ENCODE measurements around the gene POLR3A.

POLR3A gene

GRCh38 chr10:77943121-77943901 lies 86.0 kb downstream of the POLR3A start:
- peak; percentile 52 for DNase-seq (ENCODE audit: low spot score)

- DNase-seq (ENCODE audit: low spot score), result no peak
These were observed 87.5 kb downstream of the POLR3A start for GRCh38 chr10:77941790-77942189.

GRCh38 chr10:77940627-77941026 lies 88.7 kb downstream of the POLR3A start:
- no peak for DNase-seq (ENCODE audit: low spot score)

GRCh38 chr10:77940225-77940624 lies 89.1 kb downstream of the POLR3A start:
- no peak for DNase-seq (ENCODE audit: low spot score)

DNA sequence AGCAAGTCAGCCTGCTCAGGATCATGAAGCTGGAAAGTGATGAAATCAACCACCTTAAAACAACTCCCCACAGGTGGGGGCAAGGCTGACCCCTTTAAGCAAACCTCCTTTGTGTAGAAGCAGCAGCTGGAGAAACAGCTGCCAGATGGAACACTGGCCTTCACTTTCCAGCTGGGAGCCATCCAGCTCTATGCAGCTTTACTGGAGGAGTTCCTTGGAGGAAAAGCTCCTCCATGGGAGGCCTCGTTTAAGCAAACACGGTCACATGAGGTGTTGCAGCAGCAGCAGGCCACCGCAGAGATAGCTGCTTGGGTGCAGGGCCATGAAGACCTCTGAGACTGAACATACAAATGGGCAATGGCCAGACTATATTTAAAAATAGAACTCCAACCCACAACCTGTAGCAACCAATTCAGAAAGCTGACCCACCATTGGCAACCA lies 89.7 kb downstream of the POLR3A start:
- DNase-seq (ENCODE audit: low spot score), result peak; percentile 56

DNA sequence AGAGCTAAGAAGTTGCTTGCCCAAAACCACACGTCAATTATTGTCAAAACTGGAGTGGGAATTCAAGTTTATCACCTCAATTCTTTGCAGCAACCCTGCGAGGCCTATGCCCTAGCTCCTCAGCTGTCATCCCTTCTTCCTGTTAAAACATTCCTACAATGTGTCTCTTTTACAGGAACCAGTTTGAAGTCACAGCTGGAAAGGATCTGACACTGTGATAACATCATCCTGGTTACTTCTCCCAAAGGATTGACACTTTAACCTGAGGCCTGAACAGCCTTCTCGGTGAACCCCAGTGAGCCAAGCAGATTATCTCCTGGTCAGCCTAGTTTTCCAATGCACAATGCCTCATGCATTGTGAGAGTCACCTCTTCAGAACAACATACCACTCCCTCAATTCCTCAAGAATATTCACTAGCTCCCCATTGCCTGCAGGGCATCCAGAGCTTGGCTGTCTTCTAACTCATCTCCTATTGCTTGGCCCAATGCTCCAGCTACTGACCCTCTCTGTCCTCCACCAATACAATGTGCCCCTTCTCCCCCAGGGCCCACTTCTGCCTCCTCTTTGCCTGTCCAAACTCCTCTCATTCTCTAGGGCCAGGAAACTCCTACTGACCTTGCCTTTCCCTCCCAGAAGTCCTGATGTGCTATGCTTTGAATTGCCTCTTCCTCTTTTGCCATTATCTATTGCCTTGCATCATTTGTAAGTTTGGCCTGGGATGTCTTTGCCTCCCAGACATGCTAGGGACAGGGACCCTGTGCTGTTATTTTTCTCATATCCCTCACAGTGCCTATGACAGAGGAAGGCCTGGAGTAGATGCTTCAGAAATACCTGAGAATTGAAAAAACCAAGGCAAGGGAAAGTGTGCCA lies 92.4 kb downstream of the POLR3A start:
- DNase-seq (ENCODE audit: low spot score), result no peak

GRCh38 chr10:77932016-77932715 lies 97.1 kb downstream of the POLR3A start:
- no peak for DNase-seq (ENCODE audit: low spot score)

- DNase-seq (ENCODE audit: low spot score), result no peak
These were observed 101.7 kb downstream of the POLR3A start for GRCh38 chr10:77927402-77928246.

GRCh38 chr10:77926566-77927401 lies 102.5 kb downstream of the POLR3A start, which contains the start of gene DLG5:
DLG5 (minus strand) TSS chr10:77926755; CDS start chr10:77926520, 235 bp downstream.
- DNase-seq (ENCODE audit: low spot score), result peak; percentile 88

GRCh38 chr10:77925795-77926565 lies 103.3 kb downstream of the POLR3A start:
- DNase-seq (ENCODE audit: low spot score), result peak; percentile 62

DNA sequence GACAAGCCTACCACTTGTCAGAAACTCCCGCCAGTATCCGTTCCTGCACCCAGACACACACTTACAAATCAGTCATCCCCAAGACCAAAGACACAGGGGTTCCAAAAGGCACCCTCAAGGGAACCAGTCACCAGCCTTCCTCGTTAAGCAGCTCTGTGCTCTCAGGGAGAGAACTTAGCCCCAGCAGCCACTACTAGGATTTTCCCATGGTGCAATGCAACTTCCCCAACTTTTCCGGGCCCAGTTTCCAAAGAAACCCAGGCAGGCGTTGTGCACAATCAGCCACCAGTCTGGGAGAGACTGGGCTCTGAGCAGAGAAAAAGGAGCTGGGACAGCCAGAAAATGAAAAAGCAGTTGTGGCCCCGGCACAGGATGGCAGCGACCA lies 103.9 kb downstream of the POLR3A start:
- peak; percentile 75 for DNase-seq (ENCODE audit: low spot score)

- DNase-seq (ENCODE audit: low spot score), result no peak
These were observed 106.6 kb downstream of the POLR3A start for GRCh38 chr10:77922566-77923179.

- no peak for DNase-seq (ENCODE audit: low spot score)
These were observed 107.3 kb downstream of the POLR3A start for GRCh38 chr10:77922055-77922454.

GRCh38 chr10:77921395-77921794 lies 107.9 kb downstream of the POLR3A start:
- no peak for DNase-seq (ENCODE audit: low spot score)

DNA sequence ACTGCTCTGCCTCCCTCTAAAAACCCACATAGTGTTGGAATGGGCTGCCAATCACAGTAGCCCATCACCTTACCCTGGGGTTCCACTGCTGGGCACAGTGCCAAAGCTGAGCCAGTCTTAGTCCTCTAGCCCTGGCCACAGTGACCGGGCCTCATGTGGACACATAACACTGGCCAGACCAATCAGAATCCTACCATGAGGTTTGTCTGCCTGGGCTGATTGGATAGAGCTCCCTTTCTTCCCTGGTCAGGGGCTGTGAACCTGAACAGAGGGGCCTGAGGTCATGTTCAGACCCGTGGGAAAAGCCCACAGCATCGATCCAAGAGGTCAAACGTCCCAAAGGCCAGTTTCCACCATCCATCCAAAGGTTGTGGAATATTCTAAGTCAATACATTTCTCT lies 108.8 kb downstream of the POLR3A start:
- DNase-seq (ENCODE audit: low spot score), result no peak

- peak; percentile 69 for DNase-seq (ENCODE audit: low spot score)
These were observed 109.6 kb downstream of the POLR3A start for GRCh38 chr10:77919713-77920108.
